K562 treated with DMSO at 1 percent for 24 hours (cell line): ENCODE data around the gene FAM153A. TPM values are rescaled to one million over a fixed set of nuclear protein-coding genes. Genes with fewer than 3 reads are reported as not detected.

ENCODE experiments used
- total RNA-seq: library from RNA; unstranded; fragments of 300-600 nt; gene quantifications from 2 replicates; pipeline ENCODE4 v1.2.3, GENCODE V29; 2022; ENCODE audit warnings: low read depth; ENCODE audit not compliant: insufficient read depth

Gene FAM153A
- total RNA-seq, result not detected in 2 replicates

GRCh38 chr5:177782792-177783633, at the start of gene FAM153A:
TSS of gene FAM153A (minus strand) at chr5:177782899.

Other genes with a start within 250 kb of the FAM153A start
- 29.7 and 41.0 TPM in 2 replicates for gene FAM193B, start 228.3 kb downstream of the FAM153A start, total RNA-seq
- 315 and 324 TPM in 2 replicates for gene TMED9, start 190.7 kb downstream of the FAM153A start, total RNA-seq
- 34.8 and 41.3 TPM in 2 replicates for gene B4GALT7, start 182.8 kb downstream of the FAM153A start, total RNA-seq
- gene PROP1, start 213.3 kb upstream of the FAM153A start, total RNA-seq, result not detected in 2 replicates